PFSK-1 (cell line): Measurements from ENCODE around the gene SCUBE2.

ENCODE experiments used
- REST ChIP-seq, 2 experiments: IDR thresholded peaks; 2 replicates each; pipeline versions ENCODE4 v1.6.1 to v1.8.0; 2011 to 2012; ENCODE audit warnings: low read depth in 2 of 2, low read length in 2 of 2, control low read depth in 1 of 2, inconsistent platforms in 1 of 2, mild to moderate bottlenecking in 1 of 2, moderate library complexity in 1 of 2; ENCODE audit not compliant: insufficient read depth in 1 of 2
- TAF1 ChIP-seq: IDR thresholded peaks from 2 replicates; pipeline ENCODE4 v1.6.1; 2012; ENCODE audit warnings: low read length, control low read depth, borderline replicate concordance; ENCODE audit not compliant: insufficient read depth

GRCh38 chr11:9039863-9040262 lies 51.5 kb downstream of the SCUBE2 start:
- TF ChIP-seq REST (IDR thresholded peaks at IDR 0.05; ENCODE audit: insufficient read depth in 1 of 2, low read depth in 2 of 2, low read length in 2 of 2): no peak
- TF ChIP-seq TAF1: no peak
